ENCODE data around the gene RIC1. TPM values are rescaled to one million over a fixed set of nuclear protein-coding genes. Genes with fewer than 3 reads are reported as not detected.

RIC1 gene
- total and polyA plus RNA-seq, 2 of the 8 experiments (the other 6 are each of a cell fraction or from before 2014, with no cell fraction given): 10.7 to 24.5 TPM

GRCh38 chr9:5610491-5610890 lies 18.4 kb upstream of the RIC1 start:
- FAIRE-seq: no peak
- no peak overlapping the region for H4K8ac ChIP-seq (ENCODE audit: extremely low read depth, insufficient read depth, low read length)
- no peak overlapping the region for H3K23ac ChIP-seq (ENCODE audit: insufficient read length)
- H3K79me2 ChIP-seq (ENCODE audit: control insufficient read depth in 1 of 2, insufficient read depth in 2 of 2, low read length in 2 of 2): no peaks in the 10 kb centered on the region
- H3K56ac ChIP-seq (replicated peaks; ENCODE audit: insufficient read length, low read depth, low read length): no peak overlapping the region
- POLR2A ChIA-PET (ENCODE audit: partially characterized antibody): no interaction called here
- no peak overlapping the region for H3K4me2 ChIP-seq (ENCODE audit: insufficient read depth in 1 of 2, low read depth in 2 of 2, low read length in 2 of 2)
- no peak overlapping the region for H2BK20ac ChIP-seq (ENCODE audit: low read length)
- no peak overlapping the region for H3K18ac ChIP-seq (ENCODE audit: extremely low read depth, low read length)
- H2BK5ac ChIP-seq (ENCODE audit: low read depth, low read length): no peak overlapping the region
- no peak overlapping the region for H2BK12ac ChIP-seq (ENCODE audit: low read depth, low read length)
- no peaks in the 10 kb centered on the region for H3K23me2 ChIP-seq (ENCODE audit: low read depth, low read length)
- no peaks in the 10 kb centered on the region for H3K36me3 ChIP-seq (ENCODE audit: control insufficient read depth in 2 of 4, insufficient read depth in 4 of 4, low read length in 3 of 4)
- no peak overlapping the region for H3K9ac ChIP-seq (replicated peaks in 1 of 4; ENCODE audit: extremely low read depth in 1 of 4, low read depth in 3 of 4, low read length in 3 of 4)
- H2BK120ac ChIP-seq (replicated peaks; ENCODE audit: low read depth, low read length): no peak overlapping the region
- DNase-seq (ENCODE audit: low read depth in 1 of 2, low spot score in 2 of 2): no peak
- no peaks in the 10 kb centered on the region for H4K20me1 ChIP-seq (replicated peaks in 1 of 2; ENCODE audit: control insufficient read depth in 1 of 2, insufficient read depth in 2 of 2, low read length in 2 of 2)
- H3K79me1 ChIP-seq (ENCODE audit: low read depth, low read length): no peaks in the 10 kb centered on the region
- CTCF ChIA-PET (ENCODE audit: partially characterized antibody): interaction anchor here (0.7 to 2.5 kb wide), 5 partner anchors 10 to 696 kb away, joined by 3 to 16 read pairs (median 3); no protein-coding TSS in a partner anchor
- no peak overlapping the region for H2BK15ac ChIP-seq (ENCODE audit: low read length)
- no peak overlapping the region for H2AFZ ChIP-seq (ENCODE audit: low read length)
- H3K9me3 ChIP-seq (ENCODE audit: insufficient read depth in 2 of 2, low read depth in 1 of 2, low read length in 1 of 2): no peaks in the 10 kb centered on the region
- H3K27me3 ChIP-seq (replicated peaks in 1 of 4; ENCODE audit: control insufficient read depth in 3 of 4, extremely low read depth in 1 of 4, insufficient read depth in 3 of 4, low read length in 3 of 4): no peaks in the 10 kb centered on the region
- TF ChIP-seq CBX5 (IDR thresholded peaks at IDR 0.05; ENCODE audit: low read depth, low read length): no peak
- peak in 1 of 3 experiments; percentile 17; a peak in 1 of 4 replicates for TF ChIP-seq CTCF (IDR thresholded peaks at IDR 0.05; ENCODE audit: control extremely low read depth in 1 of 3, insufficient read depth in 1 of 3, low read depth in 1 of 3, low read length in 3 of 3)
- TF ChIP-seq POLR2A (IDR thresholded peaks at IDR 0.05; ENCODE audit: control extremely low read depth in 1 of 2, low read depth in 2 of 2, low read length in 2 of 2): no peak
- TF ChIP-seq HDAC2 (IDR thresholded peaks at IDR 0.05; ENCODE audit: borderline replicate concordance in 1 of 2, low read depth in 2 of 2, low read length in 2 of 2): no peak
- TF ChIP-seq CEBPB (IDR thresholded peaks at IDR 0.05; ENCODE audit: low read depth, low read length): no peak
- H3K4me3 ChIP-seq (ENCODE audit: extremely low read depth in 1 of 4, insufficient read depth in 2 of 4, low read depth in 3 of 4, low read length in 4 of 4): no peak overlapping the region
- no peak overlapping the region for H3K27ac ChIP-seq (ENCODE audit: low read depth, low read length)
- no peak overlapping the region for H4K91ac ChIP-seq (replicated peaks; ENCODE audit: insufficient read length, low read length)
- 75% methylated on average over 2 of the region's 2 CpGs; no CpG with 5 or more reads in 1 of the 2 experiments for WGBS, 2 experiments (ENCODE audit: extremely low coverage in 1 of 2, insufficient coverage in 1 of 2, insufficient read length in 1 of 2, insufficient replicate concordance in 2 of 2, low coverage in 1 of 2, low lambda C conversion rate in 2 of 2, missing lambda C conversion rate in 1 of 2)
- H3K4ac ChIP-seq (replicated peaks; ENCODE audit: insufficient read length, low read depth, low read length): no peak overlapping the region
- H3K4me1 ChIP-seq (replicated peaks in 1 of 4; ENCODE audit: control insufficient read depth in 3 of 4, insufficient read depth in 4 of 4, low read length in 3 of 4): no peaks in the 10 kb centered on the region
- no peak overlapping the region for H2AK5ac ChIP-seq (ENCODE audit: low read depth, low read length)
- H3K14ac ChIP-seq (ENCODE audit: insufficient read length): no peak overlapping the region
- no peak overlapping the region for H4K5ac ChIP-seq (ENCODE audit: insufficient read length, low read depth, low read length)
